H9 (cell line): ENCODE measurements around the gene CYS1. TPM values are rescaled to one million over a fixed set of nuclear protein-coding genes. Genes with fewer than 3 reads are reported as not detected.

ENCODE experiments used
- DNase-seq: peaks from one replicate; pipeline ENCODE4 v3.0.0-alpha.2; 2017
- H2AFZ ChIP-seq: one replicate; pipeline ENCODE4 v1.6.1; 2013; ENCODE audit warnings: mild to moderate bottlenecking, low read length, control low read depth, moderate library complexity
- H2AK5ac ChIP-seq: 2 replicates; pipeline ENCODE4 v1.6.1; 2013; ENCODE audit warnings: low read length, control low read depth, mixed read lengths; ENCODE audit not compliant: insufficient read length
- H2BK120ac ChIP-seq: one replicate; pipeline ENCODE4 v1.6.1; 2013; ENCODE audit warnings: low read depth, mild to moderate bottlenecking, low read length, control low read depth, inconsistent platforms; ENCODE audit not compliant: poor library complexity, severe bottlenecking
- H2BK12ac ChIP-seq: 2 replicates; pipeline ENCODE4 v1.6.1; 2013; ENCODE audit warnings: low read length, control low read depth, mixed read lengths, low read depth; ENCODE audit not compliant: insufficient read length
- H2BK15ac ChIP-seq: 2 replicates; pipeline ENCODE4 v1.6.1; 2013; ENCODE audit warnings: low read depth, low read length, control low read depth
- H2BK20ac ChIP-seq: one replicate; pipeline ENCODE4 v1.6.1; 2013; ENCODE audit warnings: low read depth, mild to moderate bottlenecking, low read length, control low read depth, inconsistent platforms; ENCODE audit not compliant: poor library complexity, severe bottlenecking
- H2BK5ac ChIP-seq: 2 replicates; pipeline ENCODE4 v1.6.1; 2013; ENCODE audit warnings: low read length, control low read depth, mixed read lengths; ENCODE audit not compliant: insufficient read length
- H3K14ac ChIP-seq: 2 replicates; pipeline ENCODE4 v1.6.1; 2013; ENCODE audit warnings: low read length, control low read depth; ENCODE audit not compliant: insufficient read depth
- H3K18ac ChIP-seq: 2 replicates; pipeline ENCODE4 v1.6.1; 2013; ENCODE audit warnings: low read depth, mild to moderate bottlenecking, mixed read lengths, low read length, control low read depth; ENCODE audit not compliant: insufficient read length
- H3K23ac ChIP-seq: 2 replicates; pipeline ENCODE4 v1.6.1; 2013; ENCODE audit warnings: low read length, control low read depth, mixed read lengths, low read depth; ENCODE audit not compliant: insufficient read length
- H3K23me2 ChIP-seq: 2 replicates; pipeline ENCODE4 v1.6.1; 2013; ENCODE audit warnings: low read depth, mild to moderate bottlenecking, mixed read lengths, low read length, control low read depth; ENCODE audit not compliant: insufficient read length, poor library complexity, severe bottlenecking
- H3K27ac ChIP-seq: 2 replicates; pipeline ENCODE4 v1.5.1; 2013; ENCODE audit warnings: low read length, control low read depth, mixed read lengths, low read depth; ENCODE audit not compliant: insufficient read length
- H3K27me3 ChIP-seq: 2 replicates; pipeline ENCODE4 v1.6.1; 2013; ENCODE audit warnings: low read length, control low read depth, inconsistent platforms; ENCODE audit not compliant: insufficient read depth
- H3K4ac ChIP-seq: 2 replicates; pipeline ENCODE4 v1.6.1; 2013; ENCODE audit warnings: low read depth, mild to moderate bottlenecking, control low read depth, inconsistent platforms, low read length, moderate library complexity
- H3K4me1 ChIP-seq: 2 replicates; pipeline ENCODE4 v1.6.1; 2013; ENCODE audit warnings: low read length, control low read depth, inconsistent platforms; ENCODE audit not compliant: insufficient read depth
- H3K4me2 ChIP-seq: 2 replicates; pipeline ENCODE4 v1.6.1; 2013; ENCODE audit warnings: low read length, control low read depth, mixed read lengths; ENCODE audit not compliant: insufficient read length, insufficient read depth
- H3K56ac ChIP-seq: 2 replicates; pipeline ENCODE4 v1.6.1; 2013; ENCODE audit warnings: low read depth, mild to moderate bottlenecking, mixed read lengths, low read length, control low read depth; ENCODE audit not compliant: insufficient read length
- H3K79me1 ChIP-seq: 2 replicates; pipeline ENCODE4 v1.6.1; 2013; ENCODE audit warnings: low read depth, mild to moderate bottlenecking, moderate library complexity, low read length, control low read depth, inconsistent platforms; ENCODE audit not compliant: insufficient read depth, poor library complexity, severe bottlenecking
- H3K79me2 ChIP-seq: 2 replicates; pipeline ENCODE4 v1.6.1; 2013; ENCODE audit warnings: low read length, control low read depth, inconsistent platforms; ENCODE audit not compliant: insufficient read depth
- H3K9ac ChIP-seq: 2 replicates; pipeline ENCODE4 v1.6.1; 2013; ENCODE audit warnings: low read length, control low read depth, mixed read lengths; ENCODE audit not compliant: insufficient read length; ENCODE audit errors: extremely low read depth
- H3K9me3 ChIP-seq: one replicate; pipeline ENCODE4 v1.6.1; 2013; ENCODE audit warnings: low read depth, low read length, inconsistent platforms; ENCODE audit not compliant: control insufficient read depth
- H3T11ph ChIP-seq: one replicate; pipeline ENCODE4 v1.6.1; 2013; ENCODE audit warnings: mild to moderate bottlenecking, low read length, control low read depth, inconsistent platforms
- H4K20me1 ChIP-seq: one replicate; pipeline ENCODE4 v1.6.1; 2013; ENCODE audit not compliant: control insufficient read depth, insufficient read length, insufficient read depth
- H4K5ac ChIP-seq: 2 replicates; pipeline ENCODE4 v1.6.1; 2013; ENCODE audit warnings: low read depth, mild to moderate bottlenecking, mixed read lengths, low read length, control low read depth; ENCODE audit not compliant: insufficient read length
- H4K8ac ChIP-seq: replicated peaks from 2 replicates; pipeline ENCODE4 v1.6.1; 2013; ENCODE audit warnings: low read length, control low read depth, mixed read lengths, low read depth; ENCODE audit not compliant: insufficient read length
- H4K91ac ChIP-seq: 2 replicates; pipeline ENCODE4 v1.6.1; 2013; ENCODE audit warnings: low read depth, mild to moderate bottlenecking, moderate library complexity, mixed read lengths, low read length, control low read depth; ENCODE audit not compliant: insufficient read length
- H3K27ac Mint-ChIP-seq, 3 experiments: 2 replicates in 2 of 3; 3 replicates in 1 of 3; pipeline ENCODE4 v1.8.0; 2020 to 2021; ENCODE audit warnings: mixed read lengths in 3 of 3, mild to moderate bottlenecking in 1 of 3, moderate library complexity in 1 of 3
- H3K27me3 Mint-ChIP-seq: 2 replicates; pipeline ENCODE4 v1.8.0; 2021; ENCODE audit warnings: low read depth, mild to moderate bottlenecking, moderate library complexity, mixed read lengths
- H3K36me3 Mint-ChIP-seq, 3 experiments: 2 replicates in 2 of 3; 3 replicates in 1 of 3; pipeline ENCODE4 v1.8.0; 2020 to 2021; ENCODE audit warnings: low read depth in 3 of 3, mixed read lengths in 3 of 3; ENCODE audit not compliant: insufficient read depth in 1 of 3
- H3K4me1 Mint-ChIP-seq, 2 experiments: 2 replicates each; pipeline ENCODE4 v1.8.0; 2020; ENCODE audit warnings: mixed read lengths in 2 of 2
- H3K4me3 Mint-ChIP-seq, 2 experiments: 2 replicates in 1 of 2; 3 replicates in 1 of 2; pipeline ENCODE4 v1.8.0; 2020 to 2021; ENCODE audit warnings: mild to moderate bottlenecking in 2 of 2, mixed read lengths in 2 of 2, moderate library complexity in 1 of 2
- H3K9me3 Mint-ChIP-seq, 2 experiments: 2 replicates in 1 of 2; 3 replicates in 1 of 2; pipeline ENCODE4 v1.8.0; 2020; ENCODE audit warnings: mild to moderate bottlenecking in 2 of 2, mixed read lengths in 2 of 2, moderate library complexity in 1 of 2
- WGBS: extraction: QIAGEN DNeasy Blood & Tissue Kit; methylation state at CpG from one replicate; pipeline ENCODE4 v1.1.7; 2013; ENCODE audit warnings: missing lambda C conversion rate, low lambda C conversion rate, mixed read lengths; ENCODE audit not compliant: insufficient read length; ENCODE audit errors: extremely low coverage; 5-methylcytosine and 5-hydroxymethylcytosine counted together
- total RNA-seq: library from RNA; stranded (reverse); gene quantifications from 2 replicates; pipeline ENCODE4 v1.2.1, GENCODE V29; 2021
- TF ChIP-seq, protein P1 (sequence below): fragments of 200-600 bp; sonication (generic); conservative IDR thresholded peaks from 3 replicates; pipeline ENCODE4 v1.8.0; 2021; ENCODE audit warnings: antibody characterized with exemption, mild to moderate bottlenecking

CYS1 gene
- total RNA-seq, 1 experiment from 2014 or later: 0.35 TPM

DNA sequence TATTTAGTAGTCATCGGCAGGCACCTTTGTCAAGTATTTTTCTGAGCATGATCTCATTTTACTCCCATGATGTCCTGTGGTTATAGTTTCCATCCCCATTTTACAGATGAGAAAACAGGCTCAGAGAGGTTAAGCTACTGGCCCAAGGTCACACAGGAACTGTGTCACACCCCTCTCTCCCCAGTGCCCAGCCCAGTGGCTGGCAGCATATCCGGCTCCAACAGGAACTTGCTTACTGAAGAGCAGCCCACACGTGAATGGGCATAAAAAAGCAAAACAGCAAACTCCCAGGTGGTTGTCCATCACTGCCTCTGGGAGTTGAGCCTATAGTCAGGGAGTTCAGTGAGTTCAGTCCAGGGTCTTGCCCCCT, 45.2 kb downstream of the CYS1 start:
- H3K23me2 ChIP-seq: no peaks in the 10 kb centered on the region
- H4K8ac ChIP-seq: no peak overlapping the region
- H3K27ac ChIP-seq: no peak overlapping the region
- H4K20me1 ChIP-seq: no peaks in the 10 kb centered on the region
- Mint-ChIP-seq H3K4me3 (no peak overlapping the region), H3K4me1 (peaks cover 5 to 13% of the 10 kb centered on the region in 2 experiments), H3K27ac (no peak overlapping the region), H3K36me3 (no peaks in the 10 kb centered on the region; a peak in 1 of 7 replicates), H3K27me3 (peaks cover 4% of the 10 kb centered on the region), H3K9me3 (no peaks in the 10 kb centered on the region)
- no peaks in the 10 kb centered on the region for H3K79me2 ChIP-seq
- no peak overlapping the region for H3K56ac ChIP-seq
- H3K18ac ChIP-seq: no peak overlapping the region
- TF ChIP-seq, protein P1, sequence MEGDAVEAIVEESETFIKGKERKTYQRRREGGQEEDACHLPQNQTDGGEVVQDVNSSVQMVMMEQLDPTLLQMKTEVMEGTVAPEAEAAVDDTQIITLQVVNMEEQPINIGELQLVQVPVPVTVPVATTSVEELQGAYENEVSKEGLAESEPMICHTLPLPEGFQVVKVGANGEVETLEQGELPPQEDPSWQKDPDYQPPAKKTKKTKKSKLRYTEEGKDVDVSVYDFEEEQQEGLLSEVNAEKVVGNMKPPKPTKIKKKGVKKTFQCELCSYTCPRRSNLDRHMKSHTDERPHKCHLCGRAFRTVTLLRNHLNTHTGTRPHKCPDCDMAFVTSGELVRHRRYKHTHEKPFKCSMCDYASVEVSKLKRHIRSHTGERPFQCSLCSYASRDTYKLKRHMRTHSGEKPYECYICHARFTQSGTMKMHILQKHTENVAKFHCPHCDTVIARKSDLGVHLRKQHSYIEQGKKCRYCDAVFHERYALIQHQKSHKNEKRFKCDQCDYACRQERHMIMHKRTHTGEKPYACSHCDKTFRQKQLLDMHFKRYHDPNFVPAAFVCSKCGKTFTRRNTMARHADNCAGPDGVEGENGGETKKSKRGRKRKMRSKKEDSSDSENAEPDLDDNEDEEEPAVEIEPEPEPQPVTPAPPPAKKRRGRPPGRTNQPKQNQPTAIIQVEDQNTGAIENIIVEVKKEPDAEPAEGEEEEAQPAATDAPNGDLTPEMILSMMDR: no peak
- H3K9me3 ChIP-seq: no peaks in the 10 kb centered on the region
- H3K14ac ChIP-seq: no peak overlapping the region
- no peak overlapping the region for H3K4ac ChIP-seq
- H2BK15ac ChIP-seq: no peak overlapping the region
- H2BK12ac ChIP-seq: no peak overlapping the region
- no peak overlapping the region for H3K4me2 ChIP-seq
- H4K5ac ChIP-seq: no peak overlapping the region
- no peak overlapping the region for H3K9ac ChIP-seq
- no peak overlapping the region for H2BK20ac ChIP-seq
- no peak for DNase-seq
- H2BK5ac ChIP-seq: no peak overlapping the region
- H3K4me1 ChIP-seq: peaks cover 2% of the 10 kb centered on the region; the same call in 1 of the 2 replicates
- no CpG with 5 or more reads among the region's 3 CpGs for WGBS
- no peak overlapping the region for H2AFZ ChIP-seq
- H3T11ph ChIP-seq: no peak overlapping the region
- no peak overlapping the region for H2AK5ac ChIP-seq
- no peaks in the 10 kb centered on the region for H3K27me3 ChIP-seq
- no peaks in the 10 kb centered on the region for H3K79me1 ChIP-seq
- H2BK120ac ChIP-seq: no peak overlapping the region
- H3K23ac ChIP-seq: no peak overlapping the region
- H4K91ac ChIP-seq: no peak overlapping the region
